Measurements from ENCODE around the gene DLL4. TPM values are rescaled to one million over a fixed set of nuclear protein-coding genes. Genes with fewer than 3 reads are reported as not detected.

The DLL4 gene
- total RNA-seq = not detected

DNA sequence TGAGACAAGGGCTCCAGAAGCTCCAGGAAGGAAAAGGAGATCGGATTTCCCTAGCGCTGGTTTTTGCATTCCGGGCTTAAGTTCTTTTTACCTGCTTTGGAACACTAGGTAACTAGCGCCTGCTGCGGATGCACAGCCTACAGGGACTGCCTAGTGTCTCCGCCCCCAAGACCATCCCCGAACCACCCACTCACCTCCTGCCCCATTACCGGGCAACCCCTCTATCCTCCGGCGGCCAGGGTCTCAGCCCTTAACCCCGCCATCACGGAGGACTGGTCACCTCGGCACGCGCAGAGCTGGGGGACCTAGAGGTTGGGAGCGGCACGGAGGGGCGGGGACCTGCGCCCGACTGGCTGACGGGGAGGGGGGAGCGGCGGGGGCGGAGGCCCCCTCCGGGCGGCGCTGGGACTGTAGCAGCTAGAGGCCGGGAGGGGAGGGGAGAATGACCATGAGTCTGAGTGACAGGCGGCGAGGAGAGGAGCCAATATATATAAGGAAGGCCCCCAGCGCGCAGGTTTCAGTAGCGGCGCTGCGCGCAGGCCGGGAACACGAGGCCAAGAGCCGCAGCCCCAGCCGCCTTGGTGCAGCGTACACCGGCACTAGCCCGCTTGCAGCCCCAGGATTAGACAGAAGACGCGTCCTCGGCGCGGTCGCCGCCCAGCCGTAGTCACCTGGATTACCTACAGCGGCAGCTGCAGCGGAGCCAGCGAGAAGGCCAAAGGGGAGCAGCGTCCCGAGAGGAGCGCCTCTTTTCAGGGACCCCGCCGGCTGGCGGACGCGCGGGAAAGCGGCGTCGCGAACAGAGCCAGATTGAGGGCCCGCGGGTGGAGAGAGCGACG lies at the start of gene DLL4:
Gene DLL4, plus strand, starts transcription at position 520 of the 839 bp plus-strand sequence. CDS start 329 bp downstream, outside the sequence.
- ChIA-PET CTCF (interaction anchor here (0.6 to 3.5 kb wide), 7 partner anchors 11 to 33 kb away, joined by 3 to 25 read pairs (median 11); no protein-coding TSS in a partner anchor), POLR2A (interaction anchor here (0.9 to 2.2 kb wide), 5 partner anchors 12 to 187 kb away, joined by 3 to 10 read pairs (median 3); partner anchors contain the start of genes INO80 and VPS18)
- Mint-ChIP-seq H3K27ac (no peak within 1 kb of the TSS), H3K27me3 (peaks cover 75% of the 10 kb centered on the region), H3K4me3 (peak within 1 kb of the TSS; percentile 50), H3K36me3 (ENCODE audit: low read depth) (no peaks in the 10 kb centered on the region), H3K9me3 (no peaks in the 10 kb centered on the region), H3K4me1 (peaks cover 47% of the 10 kb centered on the region)
- DNase-seq = peak; percentile 42

DNA sequence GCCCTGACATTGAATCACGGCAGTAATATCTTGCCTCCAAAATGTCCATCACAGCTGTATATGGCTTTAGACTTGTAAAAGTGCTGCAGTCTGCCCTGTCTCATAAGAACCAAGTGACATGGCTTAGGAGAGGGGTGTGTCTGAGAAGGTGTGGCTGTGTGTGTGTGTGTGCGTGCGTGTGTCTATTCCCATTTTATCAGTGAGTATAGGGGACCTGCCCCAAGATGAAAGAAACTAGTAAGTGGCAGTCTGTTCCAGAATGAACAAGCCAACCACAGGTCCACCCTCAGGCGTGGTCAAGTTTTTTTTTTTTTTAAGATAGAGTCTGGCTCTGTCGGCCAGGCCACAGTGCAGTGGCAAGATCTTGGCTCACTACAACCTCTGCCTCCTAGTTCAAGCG lies 49.5 kb upstream of the DLL4 start:
- CTCF ChIA-PET = interaction anchor here (7.4 kb wide), 1 partner anchor 15 kb away, joined by 41 read pairs; the partner anchor contains the start of gene VPS18
- Mint-ChIP-seq H3K27ac (no peak overlapping the region), H3K4me1 (peaks cover 14% of the 10 kb centered on the region), H3K27me3 (peaks cover 10% of the 10 kb centered on the region), H3K9me3 (no peaks in the 10 kb centered on the region), H3K36me3 (ENCODE audit: low read depth) (no peaks in the 10 kb centered on the region), H3K4me3 (no peak overlapping the region)
- POLR2A ChIA-PET = interaction anchor here (1.2 kb wide), 1 partner anchor 185 kb away, joined by 4 read pairs; the partner anchor contains the start of gene RAD51
- DNase-seq = no peak

DNA sequence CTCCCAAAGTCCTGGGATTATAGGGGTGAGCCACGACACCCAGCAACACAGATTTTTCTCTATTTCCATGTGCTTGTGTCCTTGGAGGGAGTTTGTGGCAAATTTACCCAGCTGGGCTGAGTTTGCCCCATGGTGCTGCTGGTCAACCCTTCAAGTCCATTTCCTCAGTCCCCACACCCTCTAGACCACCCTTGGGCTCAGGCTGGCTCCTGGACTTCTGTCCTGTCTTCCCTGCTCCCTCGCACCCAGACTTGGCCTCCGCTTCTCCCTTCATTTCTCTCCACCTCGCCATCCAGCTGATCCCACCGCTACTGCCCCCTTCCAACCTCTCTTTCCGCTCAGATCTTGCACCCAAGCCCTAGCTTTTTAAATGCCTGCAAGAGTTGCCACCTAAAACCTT lies 47.8 kb upstream of the DLL4 start:
- Mint-ChIP-seq H3K9me3 (no peaks in the 10 kb centered on the region), H3K36me3 (ENCODE audit: low read depth) (no peaks in the 10 kb centered on the region), H3K27ac (no peak overlapping the region), H3K4me1 (peaks cover 21% of the 10 kb centered on the region), H3K4me3 (no peak overlapping the region), H3K27me3 (peaks cover 6% of the 10 kb centered on the region)
- no peak for DNase-seq
- POLR2A ChIA-PET = no interaction called here
- CTCF ChIA-PET = interaction anchor here (1.3 to 7.4 kb wide), 4 partner anchors 11 to 26 kb away, joined by 3 to 41 read pairs (median 20); partner anchors contain the start of gene VPS18

DNA sequence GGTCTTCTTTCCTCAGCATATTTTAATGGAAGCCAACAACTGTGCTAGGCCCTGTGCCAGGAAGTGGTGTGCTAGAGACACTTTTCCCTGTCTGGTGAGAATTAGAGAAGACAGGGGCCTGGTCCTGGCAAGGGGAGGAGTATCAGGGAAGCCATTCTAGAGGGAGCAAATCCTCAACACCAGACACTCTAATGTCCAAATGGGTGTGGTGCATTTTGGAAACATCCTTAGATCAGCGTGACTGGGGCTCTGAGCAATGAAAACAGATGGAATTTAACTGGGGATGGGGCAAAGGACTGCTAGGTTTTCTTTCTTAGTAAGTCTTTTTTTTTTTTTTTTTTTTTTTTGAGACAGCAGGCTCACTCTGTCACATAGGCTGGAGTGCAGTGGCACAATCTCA lies 42.6 kb upstream of the DLL4 start:
- ChIA-PET POLR2A (no interaction called here), CTCF (interaction anchor here (3.3 kb wide), 1 partner anchor 28 kb away, joined by 32 read pairs; no protein-coding TSS in a partner anchor)
- peaks cover 3% of the 10 kb centered on the region for H3K27me3 Mint-ChIP-seq
- DNase-seq = no peak
- H3K36me3 Mint-ChIP-seq (ENCODE audit: low read depth) = no peaks in the 10 kb centered on the region
- peaks cover 14% of the 10 kb centered on the region for H3K4me1 Mint-ChIP-seq
- H3K9me3 Mint-ChIP-seq = no peaks in the 10 kb centered on the region
- H3K27ac Mint-ChIP-seq = no peak overlapping the region
- no peak overlapping the region for H3K4me3 Mint-ChIP-seq

DNA sequence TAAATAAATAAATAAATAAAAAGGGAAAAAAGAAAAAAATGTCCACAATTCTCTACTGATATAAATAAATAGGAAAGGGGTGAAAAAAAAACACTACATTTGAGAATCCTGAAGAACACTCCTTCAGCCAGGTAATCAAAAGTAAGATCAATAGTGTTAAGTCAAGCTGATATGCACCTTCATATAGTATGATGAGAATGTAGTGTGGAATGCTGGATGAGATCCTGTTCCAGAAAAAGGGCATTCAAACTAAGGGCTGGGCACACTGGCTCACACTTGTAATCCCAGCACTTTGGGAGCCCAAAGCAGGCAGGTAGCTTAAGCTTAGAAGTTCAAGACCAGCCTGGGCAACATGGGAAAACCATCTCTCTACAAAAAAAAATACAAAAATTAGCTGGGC lies 40.0 kb upstream of the DLL4 start:
- POLR2A ChIA-PET = interaction anchor here (0.7 kb wide), 1 partner anchor 32 kb away, joined by 3 read pairs; no protein-coding TSS in a partner anchor
- no peaks in the 10 kb centered on the region for H3K36me3 Mint-ChIP-seq (ENCODE audit: low read depth)
- DNase-seq = no peak
- peaks cover 31% of the 10 kb centered on the region for H3K4me1 Mint-ChIP-seq
- no peaks in the 10 kb centered on the region for H3K9me3 Mint-ChIP-seq
- CTCF ChIA-PET = interaction anchor here (0.7 to 6.3 kb wide), 3 partner anchors 15 to 299 kb away, joined by 3 to 216 read pairs (median 4); partner anchors contain the start of gene RHOV
- no peak overlapping the region for H3K27ac Mint-ChIP-seq
- H3K27me3 Mint-ChIP-seq = peaks cover 7% of the 10 kb centered on the region
- no peak overlapping the region for H3K4me3 Mint-ChIP-seq

DNA sequence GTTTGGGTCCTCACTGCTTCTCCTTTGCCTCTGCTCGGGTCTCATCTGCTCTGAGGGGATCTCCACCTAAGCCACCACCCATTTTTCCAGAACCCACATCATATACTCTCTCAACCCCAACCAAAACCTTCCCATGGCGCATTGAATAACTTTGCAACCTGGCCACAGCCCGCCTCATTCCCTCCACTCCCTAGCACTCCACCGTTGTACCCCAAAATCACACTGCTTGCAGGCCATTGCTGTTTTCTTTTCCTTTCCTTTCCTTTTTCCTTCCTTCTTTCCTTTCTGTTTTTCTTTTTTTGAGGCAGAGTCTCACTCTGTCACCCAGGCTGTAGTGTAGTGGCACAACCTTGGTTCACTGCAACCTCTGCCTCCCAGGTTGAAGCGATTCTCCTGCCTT lies 38.0 kb upstream of the DLL4 start:
- no peak for DNase-seq
- ChIA-PET CTCF (interaction anchor here (0.9 to 6.3 kb wide), 11 partner anchors 7 to 213 kb away, joined by 3 to 216 read pairs (median 5); partner anchors contain the start of genes RAD51, RHOV and SPINT1), POLR2A (interaction anchor here (1.4 to 2.5 kb wide), 2 partner anchors 18 to 33 kb away, joined by 4 to 17 read pairs; partner anchors contain the start of gene RHOV)
- Mint-ChIP-seq H3K4me1 (peaks cover 35% of the 10 kb centered on the region), H3K27me3 (peaks cover 4% of the 10 kb centered on the region), H3K27ac (no peak overlapping the region), H3K4me3 (no peak overlapping the region), H3K36me3 (ENCODE audit: low read depth) (peaks cover 11% of the 10 kb centered on the region), H3K9me3 (no peaks in the 10 kb centered on the region)

DNA sequence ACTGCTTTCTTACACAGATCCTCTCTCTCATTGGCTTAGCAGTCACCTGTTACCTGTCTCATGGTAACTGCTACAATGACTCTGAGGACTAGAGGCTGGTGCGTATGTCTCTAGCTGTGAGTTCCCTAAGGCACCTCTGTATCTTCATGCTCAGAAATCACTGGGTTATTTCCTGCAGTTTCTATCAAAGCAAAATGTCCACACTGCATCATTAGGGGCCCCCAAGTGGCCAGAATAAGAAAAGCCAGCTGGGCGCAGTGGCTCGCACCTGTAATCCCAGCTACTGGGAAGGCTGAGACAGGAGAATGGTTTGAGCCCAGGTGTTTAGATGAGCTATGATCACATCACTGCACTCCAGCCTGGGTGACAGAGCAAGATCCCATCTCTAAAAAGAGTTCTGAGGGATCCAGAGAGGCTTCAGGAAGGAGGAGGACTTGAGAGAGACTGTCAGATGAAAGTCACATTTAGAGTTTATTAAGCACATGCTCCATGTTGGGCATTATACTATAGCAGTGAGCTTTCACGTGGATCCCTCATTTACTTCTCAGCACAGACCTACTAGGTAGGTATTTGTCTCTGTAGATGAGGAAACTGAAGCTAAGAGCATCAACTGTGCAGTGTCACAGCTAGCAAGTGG lies 37.2 kb upstream of the DLL4 start:
- CTCF ChIA-PET = interaction anchor here (0.5 to 6.3 kb wide), 19 partner anchors 8 to 339 kb away, joined by 3 to 216 read pairs (median 5); partner anchors contain the start of genes RAD51, RHOV and SPINT1
- peak; percentile 41 for DNase-seq
- peaks cover 13% of the 10 kb centered on the region for H3K36me3 Mint-ChIP-seq (ENCODE audit: low read depth)
- peaks cover 36% of the 10 kb centered on the region for H3K4me1 Mint-ChIP-seq
- POLR2A ChIA-PET = interaction anchor here (0.7 to 2.5 kb wide), 5 partner anchors 18 to 197 kb away, joined by 3 to 17 read pairs (median 4); partner anchors contain the start of genes RAD51 and RHOV
- H3K9me3 Mint-ChIP-seq = no peaks in the 10 kb centered on the region
- H3K4me3 Mint-ChIP-seq = no peak overlapping the region
- H3K27ac Mint-ChIP-seq = no peak overlapping the region
- peaks cover 4% of the 10 kb centered on the region for H3K27me3 Mint-ChIP-seq

DNA sequence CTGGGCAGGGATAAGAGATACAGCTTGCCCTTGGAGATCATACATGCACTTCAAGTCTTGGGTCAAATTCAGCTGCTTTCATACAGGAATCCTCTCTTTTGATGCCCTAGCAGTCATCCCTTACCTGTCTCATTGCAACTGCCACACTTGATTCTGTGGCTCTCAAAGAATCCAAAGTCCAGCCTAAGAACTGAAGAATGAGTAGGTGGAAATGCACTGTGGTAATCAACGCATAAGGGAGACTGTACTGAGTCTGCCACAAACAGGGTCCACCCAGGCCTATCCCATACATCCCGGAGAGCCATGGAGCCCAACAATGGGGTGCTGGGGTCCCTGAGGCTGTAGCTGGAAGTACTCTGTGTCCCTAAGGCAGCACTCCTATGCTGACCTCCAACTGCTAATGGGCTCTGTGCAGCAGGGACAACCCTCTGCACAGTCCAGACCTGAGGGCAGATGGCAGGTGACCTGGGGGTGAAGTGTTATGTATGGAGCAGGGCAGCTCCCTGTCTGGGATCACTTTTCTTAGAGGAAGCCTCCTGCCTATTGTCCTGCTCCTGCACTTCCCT lies 36.6 kb upstream of the DLL4 start:
- H3K4me1 Mint-ChIP-seq = peaks cover 36% of the 10 kb centered on the region
- DNase-seq = no peak
- ChIA-PET CTCF (interaction anchor here (0.5 to 6.3 kb wide), 18 partner anchors 10 to 340 kb away, joined by 3 to 216 read pairs (median 5); partner anchors contain the start of genes RAD51, RHOV and SPINT1), POLR2A (interaction anchor here (0.7 to 2.5 kb wide), 5 partner anchors 19 to 198 kb away, joined by 3 to 17 read pairs (median 4); partner anchors contain the start of genes RAD51 and RHOV)
- no peak overlapping the region for H3K4me3 Mint-ChIP-seq
- H3K36me3 Mint-ChIP-seq (ENCODE audit: low read depth) = peaks cover 17% of the 10 kb centered on the region
- no peaks in the 10 kb centered on the region for H3K9me3 Mint-ChIP-seq
- no peak overlapping the region for H3K27ac Mint-ChIP-seq
- H3K27me3 Mint-ChIP-seq = peaks cover 4% of the 10 kb centered on the region

DNA sequence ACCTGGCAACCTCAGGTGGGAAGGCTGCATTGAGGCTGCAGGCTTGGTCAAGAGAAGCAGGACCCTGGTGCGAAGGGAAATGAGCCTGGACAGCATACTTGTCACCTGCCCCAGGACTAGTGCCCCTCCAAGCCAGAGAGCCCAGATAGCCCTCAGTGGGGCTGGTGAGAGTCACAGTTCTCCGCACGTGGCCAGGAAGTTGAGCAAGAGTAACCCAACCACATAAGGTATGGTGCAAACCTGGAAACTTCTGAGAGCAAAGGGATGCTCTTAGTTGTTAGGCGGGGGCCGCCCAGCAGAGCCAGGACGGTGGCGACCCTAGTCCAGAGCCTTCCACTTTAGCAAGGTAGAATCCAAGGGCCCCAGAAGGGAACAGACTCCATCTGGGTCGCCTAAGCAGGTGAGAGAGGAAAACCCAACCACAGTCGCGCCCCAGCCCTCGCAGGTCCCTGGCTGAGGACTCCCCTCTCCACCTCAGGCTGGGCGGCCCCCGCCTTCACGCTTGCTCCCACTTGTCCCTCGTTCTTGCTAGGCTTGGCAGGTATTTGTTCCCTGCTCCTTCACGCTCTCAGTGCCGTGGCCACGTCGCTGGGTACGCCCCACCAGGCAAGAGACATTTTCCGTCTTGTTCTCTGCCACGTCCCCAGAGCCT lies 36.0 kb upstream of the DLL4 start:
- peaks cover 36% of the 10 kb centered on the region for H3K4me1 Mint-ChIP-seq
- no peaks in the 10 kb centered on the region for H3K9me3 Mint-ChIP-seq
- no peak overlapping the region for H3K4me3 Mint-ChIP-seq
- ChIA-PET POLR2A (interaction anchor here (1.9 to 3.0 kb wide), 3 partner anchors 35 to 324 kb away, joined by 11 to 51 read pairs (median 14); partner anchors contain the start of genes RPUSD2 and SPINT1), CTCF (interaction anchor here (1.4 to 6.3 kb wide), 12 partner anchors 8 to 214 kb away, joined by 5 to 216 read pairs (median 13); partner anchors contain the start of genes DNAJC17, RAD51, RHOV and ZFYVE19)
- H3K27ac Mint-ChIP-seq = no peak overlapping the region
- peaks cover 17% of the 10 kb centered on the region for H3K36me3 Mint-ChIP-seq (ENCODE audit: low read depth)
- no peak for DNase-seq
- peaks cover 4% of the 10 kb centered on the region for H3K27me3 Mint-ChIP-seq

DNA sequence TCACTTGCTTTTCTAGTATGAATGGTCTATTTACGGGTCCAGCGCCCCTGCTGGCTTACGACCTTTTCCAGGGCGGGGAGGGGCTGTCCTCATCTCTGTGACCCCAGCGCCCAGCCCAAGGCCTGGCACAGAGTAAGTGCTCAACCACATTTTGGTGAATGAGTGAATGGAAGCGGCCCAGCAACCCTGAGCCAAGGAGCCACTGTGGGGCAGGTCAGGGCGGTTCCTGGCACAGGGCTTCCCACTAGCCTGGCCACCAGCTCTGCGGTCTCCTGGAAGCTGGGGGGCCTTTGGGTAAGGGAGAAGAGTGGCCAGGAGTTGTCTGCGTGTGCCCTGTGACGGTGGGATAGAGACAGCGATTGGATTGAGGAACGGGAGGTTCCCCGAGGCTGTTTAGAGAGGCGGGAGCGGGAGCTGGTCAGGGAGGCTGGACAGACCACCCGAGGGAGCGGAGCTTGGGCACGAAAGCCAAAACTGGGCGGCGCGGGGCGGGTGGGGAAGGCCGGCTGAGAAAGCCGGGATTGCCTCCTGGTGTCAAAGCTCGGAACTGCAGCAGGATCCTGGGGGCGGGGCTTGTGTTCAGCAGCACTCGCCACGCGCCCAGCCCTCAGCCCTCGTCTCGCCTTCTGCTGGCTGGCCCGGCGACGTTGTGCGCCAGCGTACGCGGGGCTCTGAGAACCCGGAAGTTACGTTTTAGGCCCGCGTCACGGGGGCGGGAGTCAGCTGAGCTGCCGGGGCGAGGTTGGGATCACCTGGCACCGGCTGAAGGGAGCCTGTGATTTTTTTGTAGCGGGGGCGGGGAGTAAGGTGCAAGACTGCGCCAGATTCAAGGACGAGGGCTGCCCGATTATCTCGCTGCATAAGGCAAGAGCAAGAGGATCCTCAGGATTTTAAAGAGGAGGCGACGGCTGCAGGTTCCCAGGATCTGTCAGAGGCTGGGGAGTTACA lies 35.1 kb upstream of the DLL4 start, which contains the start of gene VPS18:
Gene VPS18, plus strand, starts transcription at position 718 of the 948 bp plus-strand sequence. CDS start 319 bp downstream, outside the sequence.
- Mint-ChIP-seq H3K9me3 (no peaks in the 10 kb centered on the region), H3K4me1 (peaks cover 36% of the 10 kb centered on the region), H3K27ac (peak within 1 kb of the TSS; percentile 93), H3K4me3 (peak within 1 kb of the TSS; percentile 97), H3K27me3 (peaks cover 4% of the 10 kb centered on the region), H3K36me3 (ENCODE audit: low read depth) (peaks cover 23% of the 10 kb centered on the region)
- peak; percentile 99 for DNase-seq
- CTCF ChIA-PET = interaction anchor here (0.6 to 5.3 kb wide), 53 partner anchors 9 to 439 kb away, joined by 3 to 92 read pairs (median 4); partner anchors contain the start of genes CHAC1, CHP1, DNAJC17 and KNL1
- POLR2A ChIA-PET = interaction anchor here (0.7 to 3.2 kb wide), 18 partner anchors 11 to 439 kb away, joined by 3 to 51 read pairs (median 5); partner anchors contain the start of genes INO80, NUSAP1, OIP5 and RAD51
